HCT116 (cell line): ENCODE data around the gene FRMD4A. TPM values are rescaled to one million over a fixed set of nuclear protein-coding genes. Genes with fewer than 3 reads are reported as not detected.

Experiments
- ATAC-seq: fragments of 200-7000 bp; cut with Tn5 transposase; 2 replicates; pipeline ENCODE4 v1.9.1; 2020; ENCODE audit warnings: mild to moderate bottlenecking, moderate library complexity
- BruUV-seq: library from RNA; stranded (reverse); fragments of 400-500 nt; replicated peaks from 2 replicates; lab custom pipeline; 2021; lab: Mats Ljungman, UMichigan
- CTCF ChIA-PET: fragments of 300-600 bp; sonication (Branson Sonifier 250); formaldehyde crosslinking; loops from one replicate; lab custom pipeline; 2021; ENCODE audit warnings: antibody characterized with exemption; lab: Charles Lee
- POLR2A ChIA-PET: fragments of 300-600, 350-600 bp; sonication (Branson Sonifier 250); formaldehyde crosslinking; loops from one replicate; lab custom pipeline; 2021; ENCODE audit warnings: antibody characterized with exemption; lab: Charles Lee
- RAD21 ChIA-PET, 2 experiments: fragments of 300-600 bp; sonication (Branson Sonifier 250); formaldehyde crosslinking; loops; one replicate each; lab custom pipeline; 2023; ENCODE audit warnings: low total read pairs in 2 of 2; ENCODE audit not compliant: uncharacterized antibody in 2 of 2, unreplicated experiment in 2 of 2, low non-redundant PET in 1 of 2; lab: Charles Lee
- DNase-seq: peaks from one replicate; pipeline ENCODE4 v3.0.0-alpha.2; 2010; ENCODE audit warnings: low read depth, low spot score
- H2AFZ ChIP-seq: fragments of 200-600 bp; shearing (Covaris generic), sonication (generic); 2 replicates; pipeline ENCODE4 v1.6.1; 2017; ENCODE audit warnings: low read depth, mixed run types, mixed read lengths, antibody characterized with exemption, low read length; ENCODE audit not compliant: poor library complexity, severe bottlenecking
- H3K27ac ChIP-seq: 2 replicates; pipeline ENCODE4 v1.5.1; 2012; ENCODE audit warnings: low read depth, low read length
- H3K27me3 ChIP-seq: fragments of 200-600 bp; sonication (generic); 2 replicates; pipeline ENCODE4 v1.6.1; 2016; ENCODE audit warnings: mixed run types, low read length, mixed read lengths; ENCODE audit not compliant: insufficient read depth
- H3K36me3 ChIP-seq, 2 experiments: fragments of 200-500 bp in 1 of 2; fragments of 200-600 bp in 1 of 2; sonication (Bioruptor generic) in 1 of 2; sonication (generic) in 1 of 2; 2 replicates each; pipeline versions ENCODE4 v1.5.1 to v1.6.1; 2014 to 2016; ENCODE audit warnings: low read length in 2 of 2, inconsistent platforms in 1 of 2, mixed read lengths in 1 of 2, mixed run types in 1 of 2; ENCODE audit not compliant: insufficient read depth in 2 of 2, control insufficient read depth in 1 of 2
- H3K4me1 ChIP-seq, 2 experiments: fragments of 200-600 bp in 1 of 2; sonication (generic) in 1 of 2; 2 replicates each; pipeline versions ENCODE4 v1.5.1 to v1.6.1; 2012 to 2017; ENCODE audit warnings: low read length in 2 of 2, inconsistent platforms in 1 of 2, mild to moderate bottlenecking in 1 of 2, mixed read lengths in 1 of 2, mixed run types in 1 of 2, moderate library complexity in 1 of 2; ENCODE audit not compliant: insufficient read depth in 2 of 2, control insufficient read depth in 1 of 2
- H3K4me2 ChIP-seq: fragments of 200-600 bp; sonication (generic); 2 replicates; pipeline ENCODE4 v1.6.1; 2017; ENCODE audit warnings: mixed run types, low read length, mixed read lengths
- H3K4me3 ChIP-seq, 2 experiments: fragments of 200-600 bp in 1 of 2; sonication (generic) in 1 of 2; replicated peaks in 1 of 2; 2 replicates each; pipeline ENCODE4 v1.5.1; 2011 to 2016; ENCODE audit warnings: low read length in 2 of 2, control low read depth in 1 of 2, low read depth in 1 of 2, mild to moderate bottlenecking in 1 of 2, mixed read lengths in 1 of 2, mixed run types in 1 of 2
- H3K79me2 ChIP-seq: fragments of 200-600 bp; sonication (generic); 2 replicates; pipeline ENCODE4 v1.6.1; 2017; ENCODE audit warnings: mild to moderate bottlenecking, mixed run types, low read length, moderate library complexity, mixed read lengths; ENCODE audit not compliant: insufficient read depth
- H3K9ac ChIP-seq: fragments of 200-600 bp; sonication (generic); 2 replicates; pipeline ENCODE4 v1.6.1; 2016; ENCODE audit warnings: low read length, mixed read lengths
- H3K9me2 ChIP-seq: fragments of 200-600 bp; sonication (generic), shearing (Covaris generic); 2 replicates; pipeline ENCODE4 v1.6.1; 2017; ENCODE audit warnings: mixed run types, mild to moderate bottlenecking, moderate library complexity; ENCODE audit not compliant: insufficient read depth
- H3K9me3 ChIP-seq, 2 experiments: fragments of 200-500 bp in 1 of 2; fragments of 200-600 bp in 1 of 2; sonication (Bioruptor generic) in 1 of 2; sonication (generic) in 1 of 2; 2 replicates each; pipeline ENCODE4 v1.6.1; 2014 to 2017; ENCODE audit warnings: low read length in 2 of 2, mixed read lengths in 2 of 2, inconsistent platforms in 1 of 2, low read depth in 1 of 2, mild to moderate bottlenecking in 1 of 2, mixed run types in 1 of 2, moderate library complexity in 1 of 2; ENCODE audit not compliant: control insufficient read depth in 1 of 2, insufficient read depth in 1 of 2
- H4K20me1 ChIP-seq: fragments of 200-600 bp; sonication (generic), shearing (Covaris generic); 2 replicates; pipeline ENCODE4 v1.6.1; 2017; ENCODE audit warnings: mixed run types, mild to moderate bottlenecking, moderate library complexity; ENCODE audit not compliant: insufficient read depth
- ATF3 ChIP-seq: IDR thresholded peaks from 2 replicates; pipeline ENCODE4 v1.6.1; 2012
- CTCF ChIP-seq, 3 experiments: fragments of 200-600 bp in 1 of 3; sonication (generic) in 1 of 3; IDR thresholded peaks in 2 of 3; conservative IDR thresholded peaks in 1 of 3; 2 replicates each; pipeline ENCODE4 v1.5.1; 2012 to 2017; ENCODE audit warnings: low read depth in 2 of 3, low read length in 2 of 3, antibody characterized with exemption in 1 of 3, borderline replicate concordance in 1 of 3, control low read depth in 1 of 3, mild to moderate bottlenecking in 1 of 3, mixed read lengths in 1 of 3, mixed run types in 1 of 3, moderate library complexity in 1 of 3; ENCODE audit not compliant: insufficient read depth in 1 of 3
- EGR1 ChIP-seq: IDR thresholded peaks from 2 replicates; pipeline ENCODE4 v1.6.1; 2012; ENCODE audit warnings: low read depth
- ELF1 ChIP-seq: IDR thresholded peaks from 2 replicates; pipeline ENCODE4 v1.6.1; 2012; ENCODE audit warnings: low read depth, borderline replicate concordance
- EZH2 ChIP-seq: fragments of 200-600 bp; sonication (generic); IDR thresholded peaks from 2 replicates; pipeline ENCODE4 v1.6.1; 2017; ENCODE audit warnings: antibody characterized with exemption, mixed run types
- JUND ChIP-seq: IDR thresholded peaks from 2 replicates; pipeline ENCODE4 v1.6.1; 2012
- MAX ChIP-seq: IDR thresholded peaks from 2 replicates; pipeline ENCODE4 v1.6.1; 2012
- POLR2A ChIP-seq: IDR thresholded peaks from 2 replicates; pipeline ENCODE4 v1.7.0; 2011; ENCODE audit warnings: borderline replicate concordance; ENCODE audit not compliant: insufficient read depth, insufficient read length; ENCODE audit errors: extremely low read depth
- REST ChIP-seq: IDR thresholded peaks from 2 replicates; pipeline ENCODE4 v1.6.1; 2012; ENCODE audit warnings: low read depth
- SP1 ChIP-seq: IDR thresholded peaks from 2 replicates; pipeline ENCODE4 v1.6.1; 2012; ENCODE audit warnings: low read depth
- TCF7L2 ChIP-seq: IDR thresholded peaks from 2 replicates; pipeline ENCODE4 v1.7.0; 2011; ENCODE audit warnings: borderline replicate concordance, inconsistent platforms; ENCODE audit not compliant: insufficient read depth, insufficient read length; ENCODE audit errors: extremely low read depth
- YY1 ChIP-seq: IDR thresholded peaks from 2 replicates; pipeline ENCODE4 v1.6.1; 2011; ENCODE audit warnings: low read length, low read depth, moderate library complexity, mild to moderate bottlenecking; ENCODE audit not compliant: insufficient replicate concordance; ENCODE audit errors: extremely low read depth
- ZFX ChIP-seq: fragments of 450-650 bp; IDR thresholded peaks from 2 replicates; pipeline ENCODE4 v1.6.1; 2017
- intact Hi-C: fragments of 100-400 bp; cut with micrococcal nuclease; formaldehyde crosslinking; loops from 2 replicates; pipeline ENCODE4 v1.10.0; 2022
- total RNA-seq: library from RNA; stranded (reverse); gene quantifications from one replicate; pipeline ENCODE4 v1.2.1, GENCODE V29; 2021; ENCODE audit not compliant: unreplicated experiment

The FRMD4A gene
- total RNA-seq, 1 experiment from 2014 or later, result 0.20 TPM

- no peak for TF ChIP-seq CTCF (IDR thresholded peaks at IDR 0.05 in 2 of 3, conservative IDR thresholded peaks at IDR 0.05 in 1 of 3; ENCODE audit: borderline replicate concordance in 1 of 3, insufficient read depth in 1 of 3, low read depth in 2 of 3, low read length in 2 of 3)
- no peak for TF ChIP-seq ELF1
- TF ChIP-seq POLR2A, result no peak
- TF ChIP-seq EGR1, result no peak
- TF ChIP-seq MAX, result no peak
- TF ChIP-seq, all 23 proteins: peak for 0
Measured at GRCh38 chr10:13871011-13871410, 459.7 kb downstream of the FRMD4A start (continued).

GRCh38 chr10:13869295-13869664 is 461.4 kb downstream of the FRMD4A start:
- ATAC-seq, result no peak
- no peaks in the 10 kb centered on the region for H3K27me3 ChIP-seq
- POLR2A ChIA-PET, result no interaction called here
- peaks cover 18 to 19% of the 10 kb centered on the region in 2 experiments for H3K4me1 ChIP-seq
- no peaks in the 10 kb centered on the region for H3K9me3 ChIP-seq
- no peaks in the 10 kb centered on the region for H3K36me3 ChIP-seq
- no peaks in the 10 kb centered on the region for H3K9me2 ChIP-seq
- H3K79me2 ChIP-seq, result no peaks in the 10 kb centered on the region
- TF ChIP-seq TCF7L2, result no peak
- TF ChIP-seq ATF3, result no peak
- TF ChIP-seq EZH2, result no peak
- TF ChIP-seq SP1, result no peak
- no peak for TF ChIP-seq ZFX
- TF ChIP-seq ELF1, result no peak
- no peak for TF ChIP-seq REST
- no peak for TF ChIP-seq YY1
- no peak for TF ChIP-seq JUND
- no peak for TF ChIP-seq POLR2A
- TF ChIP-seq, all 23 proteins: peak for 0
- ChIA-PET CTCF (no interaction called here), RAD21 (no interaction called here)
- BruUV-seq, result no TSS peak
- H3K9ac ChIP-seq, result no peak overlapping the region
- H2AFZ ChIP-seq, result no peak overlapping the region
- H4K20me1 ChIP-seq, result no peaks in the 10 kb centered on the region
- H3K4me3 ChIP-seq, result no peak overlapping the region
- no peak overlapping the region for H3K27ac ChIP-seq
- no peak for DNase-seq
- intact Hi-C loops, result no loop called here
- no peak overlapping the region for H3K4me2 ChIP-seq
